ENCODE measurements around the gene AXIN1. TPM values are rescaled to one million over a fixed set of nuclear protein-coding genes. Genes with fewer than 3 reads are reported as not detected.

The AXIN1 gene
- total RNA-seq, 1 donor from 2014 or later, result 16.4 TPM

GRCh38 chr16:373848-374615 is 21.5 kb upstream of the AXIN1 start:
- Mint-ChIP-seq H3K36me3 (ENCODE audit: unreplicated experiment) (no peaks in the 10 kb centered on the region), H3K4me3 (ENCODE audit: unreplicated experiment) (no peak overlapping the region), H3K4me1 (ENCODE audit: low read depth, unreplicated experiment) (peaks cover 4% of the 10 kb centered on the region), H3K27ac (ENCODE audit: unreplicated experiment) (no peak overlapping the region), H3K27me3 (ENCODE audit: unreplicated experiment) (peaks cover 9% of the 10 kb centered on the region), H3K9me3 (ENCODE audit: unreplicated experiment) (peaks cover 8% of the 10 kb centered on the region)
- TF ChIP-seq CTCF (IDR thresholded peaks at IDR 0.05; ENCODE audit: partially characterized antibody, unreplicated experiment), result no peak
- no peak for DNase-seq

DNA sequence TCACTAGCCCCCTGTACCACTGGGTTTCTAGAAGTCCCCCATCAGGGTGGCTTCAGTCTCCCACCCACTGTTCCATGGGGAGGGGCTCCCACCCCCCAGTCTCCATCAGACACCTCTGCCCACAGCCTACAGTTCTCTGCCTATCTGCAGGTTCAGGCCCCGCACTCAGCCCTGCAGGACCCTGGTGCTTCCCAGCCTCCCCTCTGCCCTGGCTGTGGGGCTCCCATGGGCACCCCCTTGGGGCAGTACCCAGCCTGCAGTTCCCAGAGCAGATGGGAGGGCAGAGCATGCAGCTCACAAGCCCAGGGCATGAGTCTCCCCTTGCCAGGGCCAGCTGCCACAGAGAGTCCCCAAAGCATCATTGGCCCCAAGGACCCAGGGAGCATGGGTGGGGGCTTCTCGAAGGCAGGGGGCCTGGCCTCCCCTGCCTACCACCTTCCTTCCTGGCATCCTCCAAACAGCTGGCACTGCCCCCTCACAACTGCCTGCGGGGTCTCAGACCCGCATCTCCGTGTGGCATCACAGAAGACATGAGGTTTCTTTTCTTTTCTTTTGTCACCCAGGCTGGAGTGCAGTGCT is 20.6 kb upstream of the AXIN1 start:
- Mint-ChIP-seq H3K36me3 (ENCODE audit: unreplicated experiment) (no peaks in the 10 kb centered on the region), H3K9me3 (ENCODE audit: unreplicated experiment) (peaks cover 8% of the 10 kb centered on the region), H3K4me1 (ENCODE audit: low read depth, unreplicated experiment) (peaks cover 2% of the 10 kb centered on the region), H3K27me3 (ENCODE audit: unreplicated experiment) (peaks cover 9% of the 10 kb centered on the region), H3K4me3 (ENCODE audit: unreplicated experiment) (no peak overlapping the region), H3K27ac (ENCODE audit: unreplicated experiment) (peak overlapping the region; percentile 17)
- DNase-seq, result no peak
- no peak for TF ChIP-seq CTCF (IDR thresholded peaks at IDR 0.05; ENCODE audit: partially characterized antibody, unreplicated experiment)

GRCh38 chr16:372302-372983 is 19.9 kb upstream of the AXIN1 start:
- peaks cover 8% of the 10 kb centered on the region for H3K9me3 Mint-ChIP-seq (ENCODE audit: unreplicated experiment)
- H3K4me1 Mint-ChIP-seq (ENCODE audit: low read depth, unreplicated experiment), result peaks cover 2% of the 10 kb centered on the region
- no peak for TF ChIP-seq CTCF (IDR thresholded peaks at IDR 0.05; ENCODE audit: partially characterized antibody, unreplicated experiment)
- H3K36me3 Mint-ChIP-seq (ENCODE audit: unreplicated experiment), result no peaks in the 10 kb centered on the region
- no peak for DNase-seq
- peaks cover 9% of the 10 kb centered on the region for H3K27me3 Mint-ChIP-seq (ENCODE audit: unreplicated experiment)
- no peak overlapping the region for H3K4me3 Mint-ChIP-seq (ENCODE audit: unreplicated experiment)
- peak overlapping the region; percentile 17 for H3K27ac Mint-ChIP-seq (ENCODE audit: unreplicated experiment)

- Mint-ChIP-seq H3K27ac (ENCODE audit: unreplicated experiment) (peak overlapping the region; percentile 70), H3K4me1 (ENCODE audit: low read depth, unreplicated experiment) (peaks cover 2% of the 10 kb centered on the region), H3K4me3 (ENCODE audit: unreplicated experiment) (peak overlapping the region; percentile 64), H3K27me3 (ENCODE audit: unreplicated experiment) (peaks cover 9% of the 10 kb centered on the region), H3K9me3 (ENCODE audit: unreplicated experiment) (peaks cover 11% of the 10 kb centered on the region), H3K36me3 (ENCODE audit: unreplicated experiment) (no peaks in the 10 kb centered on the region)
- no peak for TF ChIP-seq CTCF (IDR thresholded peaks at IDR 0.05; ENCODE audit: partially characterized antibody, unreplicated experiment)
- peak; percentile 55 for DNase-seq
These were observed 19.2 kb upstream of the AXIN1 start for GRCh38 chr16:371515-372301.
